Keratinocyte (primary cell): ENCODE results near the gene APELA. TPM values are rescaled to one million over a fixed set of nuclear protein-coding genes. Genes with fewer than 3 reads are reported as not detected.

Experiments
- DNase-seq: peaks from one replicate; pipeline ENCODE4 v3.0.0-alpha.2; 2011; ENCODE audit warnings: low read depth, missing footprints, low spot score
- FAIRE-seq: peaks from 2 replicates; lab custom pipeline; 2011; peaks lifted over from hg19 to GRCh38; lab: Jason Lieb, UNC
- H2AFZ ChIP-seq: 2 replicates; pipeline ENCODE4 v1.6.0; 2012; ENCODE audit warnings: low read length, control low read depth, inconsistent platforms; ENCODE audit not compliant: control insufficient read depth
- H3K27ac ChIP-seq: 2 replicates; pipeline ENCODE4 v1.5.1; 2011; ENCODE audit warnings: low read length; ENCODE audit not compliant: control insufficient read depth, insufficient read depth
- H3K27me3 ChIP-seq: 3 replicates; pipeline ENCODE4 v1.6.0; 2011; ENCODE audit warnings: low read length; ENCODE audit not compliant: control insufficient read depth, insufficient read depth; ENCODE audit errors: extremely low read depth
- H3K36me3 ChIP-seq, 2 experiments: 2 replicates in 1 of 2; 3 replicates in 1 of 2; pipeline ENCODE4 v1.5.1; 2011; ENCODE audit warnings: low read length in 2 of 2, mild to moderate bottlenecking in 1 of 2; ENCODE audit not compliant: control insufficient read depth in 2 of 2, insufficient read depth in 2 of 2; ENCODE audit errors: extremely low read depth in 1 of 2
- H3K4me1 ChIP-seq: 3 replicates; pipeline ENCODE4 v1.5.1; 2011; ENCODE audit warnings: low read length; ENCODE audit not compliant: control insufficient read depth, insufficient read depth; ENCODE audit errors: extremely low read depth
- H3K4me2 ChIP-seq: 3 replicates; pipeline ENCODE4 v1.6.0; 2011; ENCODE audit warnings: low read depth, low read length; ENCODE audit not compliant: control insufficient read depth, insufficient read depth; ENCODE audit errors: extremely low read depth
- H3K4me3 ChIP-seq, 3 experiments: fragments of 200-600 bp in 1 of 3; sonication (generic) in 1 of 3; 2 replicates in 2 of 3; 3 replicates in 1 of 3; pipeline ENCODE4 v1.5.1; 2011 to 2016; ENCODE audit warnings: low read length in 3 of 3, mild to moderate bottlenecking in 3 of 3, control low read depth in 2 of 3, inconsistent platforms in 1 of 3, low read depth in 1 of 3, mixed read lengths in 1 of 3, mixed run types in 1 of 3, moderate library complexity in 1 of 3; ENCODE audit not compliant: control insufficient read depth in 2 of 3, insufficient read depth in 2 of 3; ENCODE audit errors: extremely low read depth in 1 of 3
- H3K79me2 ChIP-seq: 2 replicates; pipeline ENCODE4 v1.6.0; 2012; ENCODE audit warnings: low read length; ENCODE audit not compliant: control insufficient read depth, insufficient read depth
- H3K9ac ChIP-seq: 3 replicates; pipeline ENCODE4 v1.6.0; 2011; ENCODE audit warnings: low read length; ENCODE audit not compliant: control insufficient read depth, insufficient read depth; ENCODE audit errors: extremely low read depth
- H3K9me1 ChIP-seq: 3 replicates; pipeline ENCODE4 v1.6.0; 2011; ENCODE audit warnings: low read length; ENCODE audit not compliant: control insufficient read depth, insufficient read depth; ENCODE audit errors: extremely low read depth
- H3K9me3 ChIP-seq: 2 replicates; pipeline ENCODE4 v1.5.1; 2012; ENCODE audit warnings: low read depth, low read length; ENCODE audit not compliant: control insufficient read depth
- H4K20me1 ChIP-seq: 3 replicates; pipeline ENCODE4 v1.6.0; 2011; ENCODE audit warnings: low read length; ENCODE audit not compliant: control insufficient read depth, insufficient read depth; ENCODE audit errors: extremely low read depth
- CTCF ChIP-seq, 3 experiments: IDR thresholded peaks in 1 of 3; conservative IDR thresholded peaks in 1 of 3; optimal IDR thresholded peaks in 1 of 3; 2 replicates in 2 of 3; 3 replicates in 1 of 3; pipeline versions ENCODE3 to v1.5.1; 2011; ENCODE audit warnings: low read length in 3 of 3, mild to moderate bottlenecking in 3 of 3, moderate library complexity in 2 of 3, control low read depth in 1 of 3, inconsistent platforms in 1 of 3; ENCODE audit not compliant: insufficient read depth in 2 of 3; ENCODE audit errors: extremely low read depth in 1 of 3
- EZH2 ChIP-seq: IDR thresholded peaks from one replicate; pipeline ENCODE4 v1.6.1; 2012; ENCODE audit warnings: inconsistent platforms, mild to moderate bottlenecking, low read length, moderate library complexity
- dilution Hi-C: fragments of 300-500 bp; cut with MboI; formaldehyde crosslinking; loops from one replicate; pipeline ENCODE4 v1.7.0; 2020; ENCODE audit warnings: low sequenced_read_pairs; ENCODE audit not compliant: extremely low pct_ligation_motif_present
- polyA plus RNA-seq, 5 experiments: library from polyadenylated mRNA; depleted of rRNA in 3 of 5; stranded (reverse) in 3 of 5; stranded (forward) in 1 of 5; unstranded in 1 of 5; fragments of >200 nt; gene quantifications; 1 replicate in 1 of 5; 2 replicates in 3 of 5; 3 replicates in 1 of 5; pipeline versions ENCODE4 v1.2.1 to v1.2.3, GENCODE V29; 2011 to 2012; ENCODE audit warnings: missing spikeins in 2 of 5, low read depth in 1 of 5, low replicate concordance in 1 of 5

Gene APELA
- polyA plus RNA-seq, 1 donor (not counting 4 experiments of a cell fraction or from before 2014, with no cell fraction given) = not detected

GRCh38 chr4:164866817-164867490 lies 10.0 kb upstream of the APELA start:
- Histone ChIP-seq H3K36me3 (no peaks in the 10 kb centered on the region), H3K9me3 (no peaks in the 10 kb centered on the region), H3K4me1 (no peaks in the 10 kb centered on the region), H3K79me2 (no peaks in the 10 kb centered on the region), H4K20me1 (no peaks in the 10 kb centered on the region), H3K4me2 (no peak overlapping the region), H3K27me3 (no peaks in the 10 kb centered on the region), H3K9me1 (no peaks in the 10 kb centered on the region), H2AFZ (no peak overlapping the region), H3K27ac (no peak overlapping the region), H3K9ac (no peak overlapping the region), H3K4me3 (no peak overlapping the region)
- no peak for TF ChIP-seq CTCF (optimal IDR thresholded peaks at IDR 0.05 in 1 of 3, IDR thresholded peaks at IDR 0.05 in 1 of 3, conservative IDR thresholded peaks at IDR 0.05 in 1 of 3; ENCODE audit: extremely low read depth in 1 of 3, insufficient read depth in 2 of 3, low read length in 3 of 3)
- TF ChIP-seq EZH2 = no peak
- dilution Hi-C loops = no loop called here
- no peak for DNase-seq
- no peak for FAIRE-seq

GRCh38 chr4:164871673-164872072 lies 5.3 kb upstream of the APELA start:
- no peak for FAIRE-seq
- TF ChIP-seq EZH2 = no peak
- no peak for TF ChIP-seq CTCF (optimal IDR thresholded peaks at IDR 0.05 in 1 of 3, IDR thresholded peaks at IDR 0.05 in 1 of 3, conservative IDR thresholded peaks at IDR 0.05 in 1 of 3; ENCODE audit: extremely low read depth in 1 of 3, insufficient read depth in 2 of 3, low read length in 3 of 3)
- no peaks in the 10 kb centered on the region for H3K9me1 ChIP-seq
- no peak overlapping the region for H3K27ac ChIP-seq
- no peak overlapping the region for H3K9ac ChIP-seq
- H3K4me2 ChIP-seq = no peak overlapping the region
- H3K4me1 ChIP-seq = no peaks in the 10 kb centered on the region
- no peak overlapping the region for H3K4me3 ChIP-seq
- H3K79me2 ChIP-seq = no peaks in the 10 kb centered on the region
- DNase-seq = no peak
- no peaks in the 10 kb centered on the region for H3K27me3 ChIP-seq
- H2AFZ ChIP-seq = no peak overlapping the region
- H3K36me3 ChIP-seq = no peaks in the 10 kb centered on the region
- H3K9me3 ChIP-seq = no peaks in the 10 kb centered on the region
- dilution Hi-C loops = no loop called here
- H4K20me1 ChIP-seq = no peaks in the 10 kb centered on the region
